Keratinocyte (primary cell): Measurements from ENCODE around the gene IRF2BP2.

Source experiments
- EZH2 ChIP-seq: IDR thresholded peaks from one replicate; pipeline ENCODE4 v1.6.1; 2012; ENCODE audit warnings: inconsistent platforms, mild to moderate bottlenecking, low read length, moderate library complexity
- TF ChIP-seq, protein P1 (sequence below), 3 experiments: IDR thresholded peaks in 1 of 3; conservative IDR thresholded peaks in 1 of 3; optimal IDR thresholded peaks in 1 of 3; 2 replicates in 2 of 3; 3 replicates in 1 of 3; pipeline versions ENCODE3 to v1.5.1; 2011; ENCODE audit warnings: low read length in 3 of 3, mild to moderate bottlenecking in 3 of 3, moderate library complexity in 2 of 3, control low read depth in 1 of 3, inconsistent platforms in 1 of 3; ENCODE audit not compliant: insufficient read depth in 2 of 3; ENCODE audit errors: extremely low read depth in 1 of 3

DNA sequence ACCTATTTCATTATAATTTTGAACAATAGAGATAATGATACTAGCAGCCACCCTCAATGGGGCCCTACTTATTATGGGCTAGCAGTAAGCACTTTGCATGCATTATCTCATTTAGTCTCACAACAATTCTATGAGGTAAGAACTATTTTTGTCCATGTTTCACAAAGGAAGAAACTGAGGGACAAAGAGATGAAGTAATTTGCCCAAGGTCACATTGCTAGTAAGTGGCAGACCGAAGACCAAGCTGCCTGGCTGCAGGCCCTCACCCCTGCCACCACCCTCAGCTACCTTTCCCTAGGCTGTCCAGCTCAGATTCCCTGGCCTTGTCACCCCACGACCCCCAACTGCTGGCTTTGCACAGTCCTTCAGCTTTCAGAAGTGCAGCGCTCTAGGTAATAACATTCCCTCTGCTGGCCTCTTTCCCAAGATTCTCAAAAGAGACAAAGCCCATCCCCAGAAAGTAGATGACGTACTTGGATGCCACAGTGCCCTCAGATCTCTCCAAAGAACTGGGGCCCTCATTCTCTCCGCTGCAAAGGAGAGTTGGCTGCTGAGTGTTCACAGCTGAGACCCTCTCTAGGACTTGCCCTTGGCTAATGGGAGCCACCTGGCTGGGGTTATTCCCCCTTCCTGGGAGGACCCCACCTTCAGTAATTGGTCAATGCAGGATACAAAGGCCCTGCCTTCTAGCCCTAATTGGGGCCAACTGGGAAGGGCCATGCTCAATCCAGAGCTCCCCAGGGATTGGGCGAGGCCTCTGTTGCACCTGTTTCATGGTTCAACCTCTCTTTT lies 39.5 kb downstream of the IRF2BP2 start:
- TF ChIP-seq, protein P1, sequence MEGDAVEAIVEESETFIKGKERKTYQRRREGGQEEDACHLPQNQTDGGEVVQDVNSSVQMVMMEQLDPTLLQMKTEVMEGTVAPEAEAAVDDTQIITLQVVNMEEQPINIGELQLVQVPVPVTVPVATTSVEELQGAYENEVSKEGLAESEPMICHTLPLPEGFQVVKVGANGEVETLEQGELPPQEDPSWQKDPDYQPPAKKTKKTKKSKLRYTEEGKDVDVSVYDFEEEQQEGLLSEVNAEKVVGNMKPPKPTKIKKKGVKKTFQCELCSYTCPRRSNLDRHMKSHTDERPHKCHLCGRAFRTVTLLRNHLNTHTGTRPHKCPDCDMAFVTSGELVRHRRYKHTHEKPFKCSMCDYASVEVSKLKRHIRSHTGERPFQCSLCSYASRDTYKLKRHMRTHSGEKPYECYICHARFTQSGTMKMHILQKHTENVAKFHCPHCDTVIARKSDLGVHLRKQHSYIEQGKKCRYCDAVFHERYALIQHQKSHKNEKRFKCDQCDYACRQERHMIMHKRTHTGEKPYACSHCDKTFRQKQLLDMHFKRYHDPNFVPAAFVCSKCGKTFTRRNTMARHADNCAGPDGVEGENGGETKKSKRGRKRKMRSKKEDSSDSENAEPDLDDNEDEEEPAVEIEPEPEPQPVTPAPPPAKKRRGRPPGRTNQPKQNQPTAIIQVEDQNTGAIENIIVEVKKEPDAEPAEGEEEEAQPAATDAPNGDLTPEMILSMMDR (optimal IDR thresholded peaks at IDR 0.05 in 1 of 3, IDR thresholded peaks at IDR 0.05 in 1 of 3, conservative IDR thresholded peaks at IDR 0.05 in 1 of 3; ENCODE audit: extremely low read depth in 1 of 3, insufficient read depth in 2 of 3, low read length in 3 of 3), result no peak
- TF ChIP-seq EZH2, result no peak
